ENCODE results near the gene ETF1. TPM values are rescaled to one million over a fixed set of nuclear protein-coding genes. Genes with fewer than 3 reads are reported as not detected.

Gene ETF1
- total RNA-seq, 1 experiment from 2014 or later, result 179 TPM

DNA sequence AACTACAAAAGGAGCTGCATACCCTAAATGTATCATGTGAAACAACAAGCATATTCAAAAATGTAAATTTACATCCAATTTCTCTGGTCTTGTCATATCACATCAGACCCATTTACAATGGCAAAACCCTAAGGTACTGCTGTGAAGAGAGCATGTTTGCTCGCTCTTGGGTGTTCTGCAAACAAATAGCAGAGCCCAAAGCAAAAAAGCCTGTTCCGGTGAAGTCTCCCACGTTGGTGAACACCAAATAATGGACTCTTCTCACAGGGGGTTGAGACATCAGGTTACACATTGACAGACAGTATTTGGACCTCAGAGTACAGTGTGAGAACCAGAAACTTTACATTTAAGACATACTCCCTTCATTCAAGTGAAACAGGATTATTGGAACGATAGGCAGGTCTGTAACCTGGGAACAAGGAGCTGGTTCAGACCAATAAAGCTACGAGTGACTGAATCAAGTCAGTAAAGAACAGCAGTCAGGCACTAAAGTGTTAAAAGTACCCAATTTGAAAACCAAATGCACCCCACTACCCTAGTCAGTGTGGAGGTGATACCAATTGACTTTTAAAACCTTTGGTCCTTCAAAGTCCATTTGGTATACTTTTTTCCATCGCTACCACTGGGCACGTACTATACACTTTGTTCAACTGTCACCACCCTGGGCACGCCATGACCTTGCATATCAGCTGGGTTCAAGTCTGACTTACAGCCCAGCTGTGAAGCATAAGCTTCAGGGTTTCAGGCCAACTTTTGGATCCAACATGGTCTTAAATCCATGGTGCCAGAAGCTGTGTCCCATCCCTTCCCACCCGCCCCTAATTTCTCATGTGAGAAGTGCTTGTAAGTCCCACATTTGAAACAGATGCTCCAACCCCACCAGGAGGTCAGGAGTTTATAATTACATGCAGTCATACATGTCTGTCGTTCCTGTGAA, 36.4 kb downstream of the ETF1 start:
- H3K4me1 Mint-ChIP-seq (ENCODE audit: low read depth, unreplicated experiment), result peaks cover 19% of the 10 kb centered on the region
- peaks cover 76% of the 10 kb centered on the region for H3K36me3 Mint-ChIP-seq (ENCODE audit: insufficient read depth, unreplicated experiment)
- TF ChIP-seq, protein P1, sequence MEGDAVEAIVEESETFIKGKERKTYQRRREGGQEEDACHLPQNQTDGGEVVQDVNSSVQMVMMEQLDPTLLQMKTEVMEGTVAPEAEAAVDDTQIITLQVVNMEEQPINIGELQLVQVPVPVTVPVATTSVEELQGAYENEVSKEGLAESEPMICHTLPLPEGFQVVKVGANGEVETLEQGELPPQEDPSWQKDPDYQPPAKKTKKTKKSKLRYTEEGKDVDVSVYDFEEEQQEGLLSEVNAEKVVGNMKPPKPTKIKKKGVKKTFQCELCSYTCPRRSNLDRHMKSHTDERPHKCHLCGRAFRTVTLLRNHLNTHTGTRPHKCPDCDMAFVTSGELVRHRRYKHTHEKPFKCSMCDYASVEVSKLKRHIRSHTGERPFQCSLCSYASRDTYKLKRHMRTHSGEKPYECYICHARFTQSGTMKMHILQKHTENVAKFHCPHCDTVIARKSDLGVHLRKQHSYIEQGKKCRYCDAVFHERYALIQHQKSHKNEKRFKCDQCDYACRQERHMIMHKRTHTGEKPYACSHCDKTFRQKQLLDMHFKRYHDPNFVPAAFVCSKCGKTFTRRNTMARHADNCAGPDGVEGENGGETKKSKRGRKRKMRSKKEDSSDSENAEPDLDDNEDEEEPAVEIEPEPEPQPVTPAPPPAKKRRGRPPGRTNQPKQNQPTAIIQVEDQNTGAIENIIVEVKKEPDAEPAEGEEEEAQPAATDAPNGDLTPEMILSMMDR (IDR thresholded peaks at IDR 0.05; ENCODE audit: insufficient read depth in 1 of 2, low read depth in 1 of 2, low read length in 1 of 2, severe bottlenecking in 1 of 2, unreplicated experiment in 1 of 2), result no peak
- H3K27me3 Mint-ChIP-seq (ENCODE audit: insufficient read depth, unreplicated experiment), result no peaks in the 10 kb centered on the region
- H3K36me3 ChIP-seq (ENCODE audit: control insufficient read depth, insufficient read depth, low read length), result no peaks in the 10 kb centered on the region; the same call in 1 of the 2 replicates
- intact Hi-C loops (cut with micrococcal nuclease; ENCODE audit: unreplicated experiment), result no loop called here
- H3K27me3 ChIP-seq (replicated peaks; ENCODE audit: control insufficient read depth, insufficient read depth, low read length), result no peaks in the 10 kb centered on the region
- no peak for DNase-seq
- H3K4me3 Mint-ChIP-seq (ENCODE audit: unreplicated experiment), result no peak overlapping the region
- CTCF ChIA-PET, result no interaction called here
- BruUV-seq (replicated peaks), result no TSS peak
- POLR2A ChIA-PET, result no interaction called here
- H3K4me1 ChIP-seq, result peaks cover 8% of the 10 kb centered on the region; the same call in 1 of the 2 replicates
- no peaks in the 10 kb centered on the region for H3K9me3 ChIP-seq
- H3K4me3 ChIP-seq (ENCODE audit: low read depth, low read length), result no peak overlapping the region
- no peak overlapping the region for H3K27ac Mint-ChIP-seq (ENCODE audit: unreplicated experiment)
- H3K9me3 Mint-ChIP-seq (ENCODE audit: unreplicated experiment), result no peaks in the 10 kb centered on the region

DNA sequence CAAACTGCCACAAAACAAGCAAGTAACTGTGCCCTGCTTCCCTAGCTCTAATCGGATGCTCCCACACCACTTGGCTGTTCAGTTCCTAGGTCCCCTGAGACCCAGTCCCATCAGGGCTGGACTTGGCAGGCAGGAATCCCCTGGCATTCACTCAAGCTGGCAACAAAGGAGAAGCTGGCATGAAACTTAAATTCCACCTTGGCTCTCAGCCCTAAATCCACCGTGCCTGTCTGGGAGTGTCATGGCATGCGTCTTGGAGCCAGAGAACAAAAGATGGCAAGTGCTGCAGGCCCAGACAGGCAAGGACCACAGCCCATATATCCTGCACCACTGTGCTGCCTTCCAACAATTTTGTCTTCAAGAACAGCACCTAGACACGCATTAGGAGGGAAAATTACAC, 38.2 kb downstream of the ETF1 start:
- H3K4me3 ChIP-seq (ENCODE audit: low read depth, low read length), result no peak overlapping the region
- DNase-seq, result no peak
- no peaks in the 10 kb centered on the region; the same call in 1 of the 2 replicates for H3K36me3 ChIP-seq (ENCODE audit: control insufficient read depth, insufficient read depth, low read length)
- TF ChIP-seq, protein P1 (IDR thresholded peaks at IDR 0.05; ENCODE audit: insufficient read depth in 1 of 2, low read depth in 1 of 2, low read length in 1 of 2, severe bottlenecking in 1 of 2, unreplicated experiment in 1 of 2), result no peak
- Mint-ChIP-seq H3K27me3 (ENCODE audit: insufficient read depth, unreplicated experiment) (no peaks in the 10 kb centered on the region), H3K27ac (ENCODE audit: unreplicated experiment) (no peak overlapping the region), H3K4me3 (ENCODE audit: unreplicated experiment) (no peak overlapping the region), H3K36me3 (ENCODE audit: insufficient read depth, unreplicated experiment) (peaks cover 57% of the 10 kb centered on the region), H3K9me3 (ENCODE audit: unreplicated experiment) (no peaks in the 10 kb centered on the region), H3K4me1 (ENCODE audit: low read depth, unreplicated experiment) (peaks cover 12% of the 10 kb centered on the region)
- BruUV-seq (replicated peaks), result no TSS peak
- no peaks in the 10 kb centered on the region for H3K9me3 ChIP-seq
- no peaks in the 10 kb centered on the region for H3K27me3 ChIP-seq (replicated peaks; ENCODE audit: control insufficient read depth, insufficient read depth, low read length)
- intact Hi-C loops (cut with micrococcal nuclease; ENCODE audit: unreplicated experiment), result no loop called here
- CTCF ChIA-PET, result interaction anchor here (0.9 to 3.5 kb wide), 5 partner anchors 22 to 43 kb away, joined by 3 to 34 read pairs (median 6); partner anchors contain the start of gene EGR1
- H3K4me1 ChIP-seq, result peaks cover 8% of the 10 kb centered on the region; the same call in 1 of the 2 replicates
- POLR2A ChIA-PET, result no interaction called here

DNA sequence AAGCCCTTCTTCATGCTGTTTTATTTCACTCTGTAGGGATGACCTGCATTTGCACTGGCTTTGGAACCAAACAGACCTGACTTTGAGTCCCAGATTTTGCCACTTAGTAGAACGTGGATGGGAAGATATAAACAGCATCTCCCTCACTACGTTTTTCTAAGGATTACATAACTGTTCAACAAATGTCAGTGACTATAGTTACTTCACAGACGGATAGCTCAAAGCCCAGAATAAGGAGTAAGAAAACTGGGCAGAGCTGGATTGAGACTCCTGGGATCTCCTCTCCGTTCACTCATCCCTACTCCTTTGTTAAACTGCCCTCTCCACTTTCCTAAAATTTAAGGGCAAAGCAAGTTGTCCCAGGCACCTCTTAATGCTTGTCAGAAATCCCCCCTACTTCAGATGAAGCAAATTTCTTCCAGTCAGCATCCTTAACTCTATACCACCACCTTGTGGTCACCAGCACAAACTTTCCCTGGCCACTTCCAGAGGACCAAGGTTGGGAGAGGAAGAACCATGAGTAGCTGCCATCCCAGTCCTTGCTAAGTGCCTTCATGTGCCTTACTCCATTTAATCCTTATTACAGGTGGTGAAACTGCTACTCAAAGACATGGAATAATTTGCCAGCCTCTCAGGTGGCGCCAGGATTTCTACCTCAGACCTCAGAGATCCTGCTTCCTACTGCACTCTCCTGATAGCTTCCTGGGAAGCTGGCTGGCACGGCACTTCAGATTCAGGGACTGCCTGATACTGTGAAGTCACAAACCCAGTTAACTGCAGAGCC, 39.4 kb downstream of the ETF1 start:
- peak; percentile 56 to 74 for DNase-seq
- peak overlapping the region; percentile 12 for H3K4me3 Mint-ChIP-seq (ENCODE audit: unreplicated experiment)
- Histone ChIP-seq H3K9me3 (no peaks in the 10 kb centered on the region), H3K36me3 (ENCODE audit: control insufficient read depth, insufficient read depth, low read length) (no peaks in the 10 kb centered on the region; the same call in 1 of the 2 replicates), H3K4me1 (peaks cover 1% of the 10 kb centered on the region; the same call in 1 of the 2 replicates), H3K4me3 (ENCODE audit: low read depth, low read length) (no peak overlapping the region), H3K27me3 (replicated peaks; ENCODE audit: control insufficient read depth, insufficient read depth, low read length) (no peaks in the 10 kb centered on the region)
- intact Hi-C loops (cut with micrococcal nuclease; ENCODE audit: unreplicated experiment), result loop anchor here (1.0 kb wide), 2 partner anchors 39 to 53 kb away; no protein-coding TSS in a partner anchor
- H3K27ac Mint-ChIP-seq (ENCODE audit: unreplicated experiment), result peak overlapping the region; percentile 40
- POLR2A ChIA-PET, result interaction anchor here (1.2 to 1.5 kb wide), 3 partner anchors 11 to 39 kb away, joined by 3 to 8 read pairs (median 5); partner anchors contain the start of genes EGR1 and ETF1
- H3K27me3 Mint-ChIP-seq (ENCODE audit: insufficient read depth, unreplicated experiment), result no peaks in the 10 kb centered on the region
- no TSS peak for BruUV-seq (replicated peaks)
- peaks cover 6% of the 10 kb centered on the region for H3K4me1 Mint-ChIP-seq (ENCODE audit: low read depth, unreplicated experiment)
- CTCF ChIA-PET, result interaction anchor here (0.6 to 3.5 kb wide), 18 partner anchors 11 to 65 kb away, joined by 3 to 43 read pairs (median 5); partner anchors contain the start of genes EGR1, ETF1 and REEP2
- H3K9me3 Mint-ChIP-seq (ENCODE audit: unreplicated experiment), result no peaks in the 10 kb centered on the region
- TF ChIP-seq, protein P1 (IDR thresholded peaks at IDR 0.05; ENCODE audit: insufficient read depth in 1 of 2, low read depth in 1 of 2, low read length in 1 of 2, severe bottlenecking in 1 of 2, unreplicated experiment in 1 of 2), result peak; percentile 56 to 85
- H3K36me3 Mint-ChIP-seq (ENCODE audit: insufficient read depth, unreplicated experiment), result peaks cover 46% of the 10 kb centered on the region

Measured in Caco-2 (cell line).